Osteoblast (primary cell): ENCODE results near the gene HADHA. TPM values are rescaled to one million over a fixed set of nuclear protein-coding genes. Genes with fewer than 3 reads are reported as not detected.

Source experiments
- DNase-seq: peaks from one replicate; pipeline ENCODE4 v3.0.0; 2011; ENCODE audit warnings: low spot score, mixed read lengths; ENCODE audit not compliant: insufficient read length; ENCODE audit errors: missing footprints
- H2AFZ ChIP-seq: 2 replicates; pipeline ENCODE4 v1.6.0; 2011; ENCODE audit warnings: mild to moderate bottlenecking, low read length
- H3K27ac ChIP-seq: 2 replicates; pipeline ENCODE4 v1.5.1; 2011; ENCODE audit warnings: mild to moderate bottlenecking, low read depth, low read length, moderate library complexity
- H3K27me3 ChIP-seq: 2 replicates; pipeline ENCODE4 v1.6.0; 2012; ENCODE audit warnings: mild to moderate bottlenecking, control low read depth, inconsistent platforms, low read length, moderate library complexity; ENCODE audit not compliant: insufficient read depth
- H3K36me3 ChIP-seq: 2 replicates; pipeline ENCODE4 v1.5.1; 2011; ENCODE audit warnings: mild to moderate bottlenecking, low read length, control low read depth, moderate library complexity; ENCODE audit not compliant: insufficient read depth
- H3K4me1 ChIP-seq: 2 replicates; pipeline ENCODE4 v1.5.1; 2011; ENCODE audit warnings: mild to moderate bottlenecking, low read length, control low read depth, moderate library complexity; ENCODE audit not compliant: insufficient read depth
- H3K4me2 ChIP-seq: 2 replicates; pipeline ENCODE4 v1.6.0; 2011; ENCODE audit warnings: mild to moderate bottlenecking, low read length; ENCODE audit not compliant: insufficient read depth
- H3K4me3 ChIP-seq: fragments of 200-600 bp; sonication (generic); 3 replicates; pipeline ENCODE4 v1.5.1; 2012; ENCODE audit warnings: mild to moderate bottlenecking, low read length, inconsistent platforms; ENCODE audit not compliant: insufficient read depth
- H3K79me2 ChIP-seq: 2 replicates; pipeline ENCODE4 v1.6.0; 2012; ENCODE audit warnings: mild to moderate bottlenecking, low read length, control low read depth, inconsistent platforms; ENCODE audit not compliant: insufficient read depth
- H3K9me3 ChIP-seq: 2 replicates; pipeline ENCODE4 v1.5.1; 2011; ENCODE audit warnings: low read depth, low read length, control low read depth
- H4K20me1 ChIP-seq: 2 replicates; pipeline ENCODE4 v1.6.0; 2012; ENCODE audit warnings: mild to moderate bottlenecking, low read length, control low read depth; ENCODE audit not compliant: insufficient read depth
- total RNA-seq: library from RNA; depleted of rRNA; stranded (reverse); fragments of >200 nt; gene quantifications from 2 replicates; pipeline ENCODE4 v1.2.3, GENCODE V29; 2012
- TF ChIP-seq, protein P1 (sequence below): IDR thresholded peaks from 2 replicates; pipeline ENCODE4 v1.5.1; 2011; ENCODE audit warnings: mild to moderate bottlenecking, low read depth, low read length, moderate library complexity; ENCODE audit errors: extremely low read depth

The HADHA gene
- total RNA-seq, 1 donor: 113 TPM

DNA sequence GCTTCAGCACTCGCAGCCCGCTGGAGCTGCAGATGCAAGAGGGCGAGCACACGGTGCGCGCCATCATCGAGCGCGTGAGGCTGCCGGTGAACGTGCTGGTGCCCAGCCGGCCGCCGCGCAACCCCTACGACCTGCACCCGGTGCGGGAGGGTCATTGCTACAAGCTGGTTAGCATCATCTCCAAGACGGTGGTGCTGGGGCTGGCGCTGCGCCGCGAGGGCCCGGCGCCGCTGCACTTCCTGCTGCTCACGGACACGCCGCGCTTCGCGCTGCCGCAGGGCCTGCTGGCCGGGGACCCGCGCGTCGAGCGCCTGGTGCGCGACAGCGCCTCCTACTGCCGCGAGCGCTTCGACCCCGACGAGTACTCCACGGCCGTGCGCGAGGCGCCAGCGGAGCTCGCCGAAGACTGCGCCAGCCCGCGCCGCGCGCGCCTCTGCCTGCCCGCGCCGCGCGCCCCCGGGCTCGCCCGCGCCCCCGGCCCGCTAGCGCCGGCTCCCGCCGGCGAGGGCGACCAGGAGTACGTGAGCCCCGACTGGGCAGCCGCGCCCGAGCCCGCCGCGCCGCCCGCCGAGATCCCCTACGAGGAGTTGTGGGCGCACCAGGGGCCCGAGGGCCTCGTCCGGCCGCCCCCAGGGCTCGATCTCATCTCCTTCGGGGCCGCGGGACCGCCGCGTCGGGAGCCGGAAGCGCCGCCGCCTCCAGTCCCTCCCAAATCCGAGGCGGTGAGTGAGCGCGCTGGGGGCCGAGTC is 59.7 kb downstream of the HADHA start:
- Histone ChIP-seq H3K27me3 (no peaks in the 10 kb centered on the region), H3K4me3 (peak overlapping the region; percentile 78), H3K9me3 (no peaks in the 10 kb centered on the region), H4K20me1 (no peaks in the 10 kb centered on the region), H3K36me3 (no peaks in the 10 kb centered on the region), H3K4me2 (peak overlapping the region; percentile 86), H2AFZ (peak overlapping the region; percentile 89), H3K4me1 (peaks cover 2% of the 10 kb centered on the region), H3K27ac (peak overlapping the region; percentile 23), H3K79me2 (no peaks in the 10 kb centered on the region)
- DNase-seq: peak; percentile 100
- TF ChIP-seq, protein P1, sequence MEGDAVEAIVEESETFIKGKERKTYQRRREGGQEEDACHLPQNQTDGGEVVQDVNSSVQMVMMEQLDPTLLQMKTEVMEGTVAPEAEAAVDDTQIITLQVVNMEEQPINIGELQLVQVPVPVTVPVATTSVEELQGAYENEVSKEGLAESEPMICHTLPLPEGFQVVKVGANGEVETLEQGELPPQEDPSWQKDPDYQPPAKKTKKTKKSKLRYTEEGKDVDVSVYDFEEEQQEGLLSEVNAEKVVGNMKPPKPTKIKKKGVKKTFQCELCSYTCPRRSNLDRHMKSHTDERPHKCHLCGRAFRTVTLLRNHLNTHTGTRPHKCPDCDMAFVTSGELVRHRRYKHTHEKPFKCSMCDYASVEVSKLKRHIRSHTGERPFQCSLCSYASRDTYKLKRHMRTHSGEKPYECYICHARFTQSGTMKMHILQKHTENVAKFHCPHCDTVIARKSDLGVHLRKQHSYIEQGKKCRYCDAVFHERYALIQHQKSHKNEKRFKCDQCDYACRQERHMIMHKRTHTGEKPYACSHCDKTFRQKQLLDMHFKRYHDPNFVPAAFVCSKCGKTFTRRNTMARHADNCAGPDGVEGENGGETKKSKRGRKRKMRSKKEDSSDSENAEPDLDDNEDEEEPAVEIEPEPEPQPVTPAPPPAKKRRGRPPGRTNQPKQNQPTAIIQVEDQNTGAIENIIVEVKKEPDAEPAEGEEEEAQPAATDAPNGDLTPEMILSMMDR: peak; percentile 50

DNA sequence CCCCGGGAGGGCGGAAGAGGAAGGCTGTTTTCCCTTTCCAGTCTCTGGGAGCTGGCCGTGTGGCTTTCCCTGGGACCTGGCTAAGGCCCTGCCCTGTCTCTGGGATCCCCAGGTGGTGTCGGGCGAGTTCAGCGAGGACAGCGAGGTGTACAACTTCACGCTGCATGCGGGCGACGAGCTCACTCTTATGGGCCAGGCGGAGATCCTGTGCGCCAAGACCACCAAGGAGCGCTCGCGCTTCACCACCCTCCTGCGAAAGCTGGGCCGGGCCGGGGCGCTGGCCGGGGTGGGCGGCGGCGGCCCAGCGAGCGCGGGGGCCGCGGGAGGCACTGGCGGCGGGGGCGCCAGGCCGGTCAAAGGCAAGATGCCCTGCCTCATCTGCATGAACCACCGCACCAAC is 60.3 kb downstream of the HADHA start:
- peak overlapping the region; percentile 81 for H3K4me2 ChIP-seq
- H3K36me3 ChIP-seq: no peaks in the 10 kb centered on the region
- DNase-seq: no peak
- no peaks in the 10 kb centered on the region for H3K27me3 ChIP-seq
- TF ChIP-seq, protein P1: no peak
- H4K20me1 ChIP-seq: no peaks in the 10 kb centered on the region
- peak overlapping the region; percentile 85 for H2AFZ ChIP-seq
- peak overlapping the region; percentile 67 for H3K4me3 ChIP-seq
- H3K79me2 ChIP-seq: no peaks in the 10 kb centered on the region
- H3K9me3 ChIP-seq: no peaks in the 10 kb centered on the region
- no peak overlapping the region for H3K27ac ChIP-seq
- peaks cover 8% of the 10 kb centered on the region for H3K4me1 ChIP-seq

DNA sequence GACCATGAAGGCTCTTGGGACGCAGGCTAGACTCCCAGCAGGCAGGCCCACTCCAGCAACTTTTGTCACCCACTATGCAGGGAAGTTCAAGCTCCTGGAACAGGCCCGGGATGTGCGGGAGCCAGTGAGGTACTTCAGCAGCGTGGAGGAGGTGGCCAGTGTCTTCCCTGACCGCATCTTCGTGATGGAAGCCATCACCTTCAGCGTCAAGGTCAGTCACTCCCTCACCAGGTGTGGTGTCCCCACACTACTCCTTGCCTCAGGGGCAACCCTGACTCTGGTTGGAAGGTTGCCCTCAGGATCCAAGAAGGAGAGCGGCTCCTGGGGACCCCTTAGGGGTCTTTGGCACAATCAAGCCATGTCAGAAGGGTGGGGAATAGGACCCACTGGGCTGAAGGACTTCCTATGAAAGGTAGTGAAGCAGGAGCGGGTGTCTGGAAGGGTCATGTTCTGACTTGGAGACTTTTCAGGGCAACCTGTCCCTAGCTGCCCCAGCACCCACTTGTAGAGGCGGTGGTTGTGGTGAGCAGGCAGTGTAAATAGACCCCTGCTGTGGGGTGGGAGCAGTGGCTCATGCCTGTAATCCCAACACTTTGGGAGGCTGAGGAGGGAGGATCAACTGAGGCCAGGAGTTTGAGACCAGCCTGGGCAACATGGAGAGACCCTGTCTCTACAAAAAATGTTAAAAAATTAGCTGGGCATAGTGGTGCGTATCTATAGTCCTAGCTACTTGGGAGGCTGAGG is 61.4 kb downstream of the HADHA start:
- H2AFZ ChIP-seq: no peak overlapping the region
- TF ChIP-seq, protein P1: no peak
- H3K4me2 ChIP-seq: no peak overlapping the region
- no peaks in the 10 kb centered on the region for H3K79me2 ChIP-seq
- peaks cover 10% of the 10 kb centered on the region for H3K4me1 ChIP-seq
- DNase-seq: peak; percentile 69
- no peaks in the 10 kb centered on the region for H4K20me1 ChIP-seq
- no peak overlapping the region for H3K27ac ChIP-seq
- no peaks in the 10 kb centered on the region for H3K36me3 ChIP-seq
- no peaks in the 10 kb centered on the region for H3K9me3 ChIP-seq
- H3K4me3 ChIP-seq: no peak overlapping the region
- H3K27me3 ChIP-seq: no peaks in the 10 kb centered on the region

DNA sequence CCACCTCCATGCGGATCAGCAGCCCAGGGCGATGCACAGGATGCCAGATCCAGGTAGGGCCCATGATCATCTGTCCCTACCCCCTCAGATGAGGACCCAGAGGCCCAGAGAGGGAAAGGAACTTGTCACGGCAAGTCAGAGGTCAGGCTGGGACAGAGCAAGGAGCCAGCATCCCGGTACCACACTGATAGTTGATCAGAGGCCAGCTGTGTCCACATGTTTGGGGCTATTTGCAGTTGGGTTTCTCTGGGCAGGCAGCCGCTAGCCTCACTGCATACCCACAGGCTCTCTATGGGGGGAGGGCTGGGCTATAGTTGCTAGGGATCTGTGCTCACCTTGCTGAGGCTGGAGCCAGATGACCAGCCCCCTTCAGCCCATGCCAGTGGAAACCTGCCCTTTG is 62.0 kb downstream of the HADHA start:
- H3K27me3 ChIP-seq: no peaks in the 10 kb centered on the region
- TF ChIP-seq, protein P1: no peak

More for the DNA sequence above, 62.0 kb downstream of the HADHA start:
- no peaks in the 10 kb centered on the region for H3K9me3 ChIP-seq
- no peaks in the 10 kb centered on the region for H3K79me2 ChIP-seq
- H2AFZ ChIP-seq: no peak overlapping the region
- H3K36me3 ChIP-seq: no peaks in the 10 kb centered on the region
- H3K4me2 ChIP-seq: no peak overlapping the region
- peaks cover 10% of the 10 kb centered on the region for H3K4me1 ChIP-seq
- no peak overlapping the region for H3K4me3 ChIP-seq
- H4K20me1 ChIP-seq: no peaks in the 10 kb centered on the region
- no peak for DNase-seq
- H3K27ac ChIP-seq: no peak overlapping the region
